ENCODE results near the gene ADGRD1.

ADGRD1 gene

GRCh38 chr12:131042834-131043245, 89.1 kb downstream of the ADGRD1 start:
- Histone ChIP-seq H3K36me3 (ENCODE audit: control insufficient read depth, low read length) (no peaks in the 10 kb centered on the region), H3K4me3 (ENCODE audit: low read length) (no peak overlapping the region), H4K20me1 (ENCODE audit: control insufficient read depth, insufficient read depth, low read depth, low read length) (no peaks in the 10 kb centered on the region), H3F3A (ENCODE audit: control insufficient read depth, insufficient read depth) (no peaks in the 10 kb centered on the region), H3K27me3 (ENCODE audit: control insufficient read depth, low read length) (no peaks in the 10 kb centered on the region), H3K4me2 (ENCODE audit: low read length) (no peak overlapping the region), H3K27ac (ENCODE audit: low read depth, low read length) (no peak overlapping the region), H3K9me3 (ENCODE audit: control insufficient read depth, insufficient read depth, low read length) (no peaks in the 10 kb centered on the region), H3K4me1 (ENCODE audit: control insufficient read depth, low read length) (peaks cover 10% of the 10 kb centered on the region), H3K79me2 (ENCODE audit: control insufficient read depth, low read length) (no peaks in the 10 kb centered on the region), H3K9me2 (replicated peaks; ENCODE audit: control insufficient read depth, low read length) (no peaks in the 10 kb centered on the region)
- no peak for TF ChIP-seq CTCF (IDR thresholded peaks at IDR 0.05; ENCODE audit: low read depth, low read length, poor library complexity, severe bottlenecking)

DNA sequence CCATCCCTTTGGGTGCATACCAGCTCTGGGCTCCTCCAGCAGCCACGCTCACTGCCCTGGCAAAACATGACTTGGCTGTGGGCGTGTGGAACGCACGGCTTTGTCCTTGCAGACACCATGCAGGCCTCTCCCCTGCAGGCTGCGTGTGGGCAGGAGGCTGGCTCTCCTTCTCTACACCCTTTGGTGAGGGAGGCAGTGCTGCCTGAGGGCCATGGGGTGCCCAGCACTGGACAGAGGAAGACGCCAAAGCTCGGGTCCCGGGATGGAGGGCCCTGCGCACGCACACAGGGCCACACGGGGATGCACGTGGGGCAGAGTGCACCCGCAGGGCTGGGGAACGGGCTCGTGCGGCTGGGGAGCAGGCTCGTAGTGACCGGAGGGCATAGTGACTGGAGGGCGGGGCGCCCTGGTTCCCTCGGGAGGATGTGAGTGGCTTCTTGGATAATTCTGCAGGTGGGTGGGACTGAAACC, 89.7 kb downstream of the ADGRD1 start:
- no peaks in the 10 kb centered on the region for H3K27me3 ChIP-seq (ENCODE audit: control insufficient read depth, low read length)
- H3K9me3 ChIP-seq (ENCODE audit: control insufficient read depth, insufficient read depth, low read length) = no peaks in the 10 kb centered on the region
- H3F3A ChIP-seq (ENCODE audit: control insufficient read depth, insufficient read depth) = no peaks in the 10 kb centered on the region
- H3K27ac ChIP-seq (ENCODE audit: low read depth, low read length) = no peak overlapping the region
- TF ChIP-seq CTCF (IDR thresholded peaks at IDR 0.05; ENCODE audit: low read depth, low read length, poor library complexity, severe bottlenecking) = no peak
- TF ChIP-seq EZH2phosphoT487 (IDR thresholded peaks at IDR 0.05; ENCODE audit: borderline replicate concordance, low read length) = no peak
- peaks cover 16% of the 10 kb centered on the region for H3K4me1 ChIP-seq (ENCODE audit: control insufficient read depth, low read length)
- H3K4me2 ChIP-seq (ENCODE audit: low read length) = no peak overlapping the region
- no peaks in the 10 kb centered on the region for H3K9me2 ChIP-seq (replicated peaks; ENCODE audit: control insufficient read depth, low read length)
- no peaks in the 10 kb centered on the region for H3K79me2 ChIP-seq (ENCODE audit: control insufficient read depth, low read length)
- H4K20me1 ChIP-seq (ENCODE audit: control insufficient read depth, insufficient read depth, low read depth, low read length) = no peaks in the 10 kb centered on the region
- no peaks in the 10 kb centered on the region for H3K36me3 ChIP-seq (ENCODE audit: control insufficient read depth, low read length)
- no peak overlapping the region for H3K4me3 ChIP-seq (ENCODE audit: low read length)

GRCh38 chr12:131044136-131044535, 90.4 kb downstream of the ADGRD1 start:
- no peaks in the 10 kb centered on the region for H4K20me1 ChIP-seq (ENCODE audit: control insufficient read depth, insufficient read depth, low read depth, low read length)
- no peak overlapping the region for H3K4me2 ChIP-seq (ENCODE audit: low read length)
- no peak overlapping the region for H3K4me3 ChIP-seq (ENCODE audit: low read length)
- no peaks in the 10 kb centered on the region for H3K79me2 ChIP-seq (ENCODE audit: control insufficient read depth, low read length)
- H3F3A ChIP-seq (ENCODE audit: control insufficient read depth, insufficient read depth) = no peaks in the 10 kb centered on the region
- H3K9me3 ChIP-seq (ENCODE audit: control insufficient read depth, insufficient read depth, low read length) = no peaks in the 10 kb centered on the region
- no peaks in the 10 kb centered on the region for H3K36me3 ChIP-seq (ENCODE audit: control insufficient read depth, low read length)
- H3K9me2 ChIP-seq (replicated peaks; ENCODE audit: control insufficient read depth, low read length) = no peaks in the 10 kb centered on the region
- TF ChIP-seq CTCF (IDR thresholded peaks at IDR 0.05; ENCODE audit: low read depth, low read length, poor library complexity, severe bottlenecking) (no peak), EZH2phosphoT487 (IDR thresholded peaks at IDR 0.05; ENCODE audit: borderline replicate concordance, low read length) (no peak)
- H3K4me1 ChIP-seq (ENCODE audit: control insufficient read depth, low read length) = peaks cover 18% of the 10 kb centered on the region
- H3K27me3 ChIP-seq (ENCODE audit: control insufficient read depth, low read length) = no peaks in the 10 kb centered on the region
- H3K27ac ChIP-seq (ENCODE audit: low read depth, low read length) = no peak overlapping the region
